Activated gamma-delta T cell (primary cell): Measurements from ENCODE around the gene RPS6KA4.
"Not testable (repeated sequence)": the region's sequence is repeated elsewhere in the genome, so short reads cannot be mapped to it uniquely, and the experiment has no call there.

Source experiments
- DNase-seq: peaks from one replicate; lab custom pipeline; 2025; lab: John Stamatoyannopoulos, UW

Gene RPS6KA4

DNA sequence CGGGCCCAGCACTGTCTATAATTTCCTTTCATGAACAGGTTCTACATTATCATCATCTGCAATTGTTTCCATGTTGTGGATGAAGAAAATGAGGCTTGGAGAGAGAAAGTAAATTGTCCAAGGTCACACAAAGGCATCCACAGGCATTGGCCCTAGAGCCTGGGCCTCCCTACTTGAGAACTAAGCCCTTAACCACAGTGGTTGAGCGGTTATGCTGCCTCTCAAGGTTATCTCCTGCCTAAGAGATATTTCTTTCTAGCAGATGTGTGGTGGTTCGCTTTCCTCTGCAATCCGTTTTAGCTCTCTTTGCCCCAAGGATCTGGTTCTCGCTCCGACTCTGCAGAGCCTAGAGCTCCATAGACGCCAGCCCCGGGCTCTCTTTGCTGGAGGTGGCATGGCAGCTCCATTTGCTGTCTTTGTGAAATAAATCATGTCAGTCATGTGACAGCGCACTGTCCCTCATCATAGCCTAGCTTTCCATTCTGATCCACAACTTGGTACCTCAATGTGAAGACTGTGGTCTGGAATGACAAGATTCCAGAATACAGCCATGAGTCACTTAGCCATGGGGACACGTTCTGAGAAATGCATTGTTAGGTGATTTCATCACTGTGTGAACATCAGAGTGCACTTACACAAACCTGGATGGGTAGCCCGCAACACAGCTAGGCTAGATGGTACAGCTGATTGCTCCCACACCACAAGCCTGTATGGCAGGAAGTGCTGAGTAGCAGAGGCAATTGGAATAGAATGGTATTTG lies 27.2 kb downstream of the RPS6KA4 start:
- no peak for DNase-seq

- DNase-seq, result no peak
Observed at GRCh38 chr11:64387916-64388315, 29.0 kb downstream of the RPS6KA4 start.

GRCh38 chr11:64388894-64389293 lies 29.9 kb downstream of the RPS6KA4 start:
- DNase-seq, result no peak

DNA sequence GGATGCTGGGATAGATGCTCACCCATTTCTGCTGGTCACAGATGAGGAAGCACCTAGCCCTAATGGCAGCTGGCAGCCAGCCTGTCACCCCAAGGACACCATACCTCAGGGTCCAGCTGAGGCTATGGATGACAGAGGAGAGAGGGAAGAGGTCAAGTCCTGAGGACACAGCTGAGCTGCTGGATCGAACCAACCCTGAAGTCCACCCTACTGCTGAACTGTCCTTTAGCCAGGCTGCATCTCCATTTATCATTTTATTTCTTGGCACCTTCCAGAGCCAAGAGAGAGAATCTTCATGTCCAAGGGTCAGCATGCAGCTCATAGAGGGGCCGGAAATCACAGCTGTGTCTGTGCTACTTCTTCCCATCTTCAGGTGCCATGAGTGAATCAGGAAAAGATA lies 30.9 kb downstream of the RPS6KA4 start:
- DNase-seq, result no peak

- no peak for DNase-seq
Observed at GRCh38 chr11:64390558-64390957, 31.6 kb downstream of the RPS6KA4 start.

- DNase-seq, result no peak
Observed at GRCh38 chr11:64391839-64392238, 32.9 kb downstream of the RPS6KA4 start.

GRCh38 chr11:64395545-64396078 lies 36.6 kb downstream of the RPS6KA4 start:
- no peak for DNase-seq

DNA sequence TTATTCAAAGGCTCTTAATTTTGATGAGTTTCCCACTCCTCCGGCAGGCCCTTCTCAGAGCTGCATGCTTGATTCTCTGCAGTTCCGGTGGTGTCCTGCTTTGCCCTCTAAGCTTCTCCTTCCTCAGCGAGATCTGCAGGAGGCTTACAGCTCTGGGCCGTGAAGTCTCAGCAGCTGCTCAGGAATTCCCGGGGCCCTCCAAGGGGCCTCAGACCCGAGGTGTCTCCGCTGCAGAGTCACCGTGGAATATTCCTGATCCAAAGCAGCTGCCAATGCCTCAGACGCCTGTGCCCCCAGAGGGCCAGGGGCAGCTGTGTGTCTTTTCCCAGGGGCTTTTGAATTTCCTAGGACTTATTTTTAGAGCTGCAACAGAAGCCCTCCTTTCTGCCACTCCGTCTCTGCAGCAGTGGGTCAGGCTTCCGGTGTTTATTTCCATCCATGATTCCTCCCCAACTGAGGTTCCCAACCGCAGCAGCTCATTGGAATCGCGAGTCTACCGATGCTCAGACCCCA lies 37.2 kb downstream of the RPS6KA4 start:
- no peak for DNase-seq

DNA sequence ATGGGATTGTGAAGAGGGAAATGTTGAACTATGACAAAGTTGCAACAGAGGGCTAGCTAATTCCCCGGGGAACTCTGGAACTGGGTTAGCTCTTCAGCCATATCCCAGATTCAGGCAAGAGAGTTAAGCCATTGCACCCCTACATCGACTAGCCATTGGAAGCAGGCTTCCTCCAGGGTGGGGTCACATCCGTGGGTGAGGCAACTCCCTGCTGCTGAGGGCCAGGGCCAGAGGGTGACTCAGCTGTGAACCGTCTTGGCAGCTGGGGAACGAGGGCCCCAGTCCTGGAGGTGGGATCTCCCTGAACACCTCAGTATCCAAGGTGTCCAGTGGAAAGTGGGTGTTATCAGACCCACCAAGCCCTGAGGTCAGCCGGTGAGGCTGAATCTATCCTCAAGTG lies 41.1 kb downstream of the RPS6KA4 start:
- DNase-seq, result no peak

GRCh38 chr11:64400667-64401066 lies 41.7 kb downstream of the RPS6KA4 start:
- no peak for DNase-seq

- DNase-seq, result no peak
Observed at GRCh38 chr11:64401775-64402174, 42.8 kb downstream of the RPS6KA4 start.

- no peak for DNase-seq
Observed at GRCh38 chr11:64403106-64403505, 44.1 kb downstream of the RPS6KA4 start.

DNA sequence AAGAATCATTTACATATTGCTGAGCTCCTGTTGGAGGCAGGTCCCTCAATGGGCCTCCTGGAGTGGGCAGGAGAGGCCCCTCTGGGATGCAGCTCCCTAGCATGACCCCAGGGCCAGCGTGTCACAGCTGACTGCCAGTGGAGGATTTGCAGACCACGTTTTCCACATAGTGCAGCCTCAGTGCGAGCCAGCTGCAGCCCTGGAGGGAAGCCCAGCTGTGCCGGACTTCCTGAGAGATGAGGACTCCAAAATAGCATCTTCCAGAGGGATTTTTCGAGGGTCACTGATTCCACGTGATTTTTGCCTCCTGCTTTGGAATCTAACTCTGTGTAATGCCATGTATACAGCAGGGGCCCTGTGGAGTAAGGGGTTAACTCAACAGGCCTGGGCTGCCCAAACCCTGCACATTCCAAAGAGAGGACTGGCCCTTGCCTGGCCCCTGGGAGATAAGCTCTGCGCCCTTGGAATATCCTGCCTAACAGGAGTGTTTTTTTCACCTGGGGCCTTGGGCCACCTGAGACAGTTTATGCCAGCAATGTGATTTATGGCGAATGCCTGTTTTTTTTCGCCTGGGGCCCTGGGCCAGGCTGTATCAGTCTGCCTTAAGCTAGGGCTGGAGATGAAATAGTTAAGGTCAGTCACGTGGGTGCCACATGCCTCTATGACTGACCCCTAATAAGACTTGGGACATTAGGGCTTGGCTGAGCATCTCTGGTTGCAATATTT lies 47.4 kb downstream of the RPS6KA4 start:
- DNase-seq, result no peak

GRCh38 chr11:64407221-64407620 lies 48.3 kb downstream of the RPS6KA4 start:
- DNase-seq, result no peak

DNA sequence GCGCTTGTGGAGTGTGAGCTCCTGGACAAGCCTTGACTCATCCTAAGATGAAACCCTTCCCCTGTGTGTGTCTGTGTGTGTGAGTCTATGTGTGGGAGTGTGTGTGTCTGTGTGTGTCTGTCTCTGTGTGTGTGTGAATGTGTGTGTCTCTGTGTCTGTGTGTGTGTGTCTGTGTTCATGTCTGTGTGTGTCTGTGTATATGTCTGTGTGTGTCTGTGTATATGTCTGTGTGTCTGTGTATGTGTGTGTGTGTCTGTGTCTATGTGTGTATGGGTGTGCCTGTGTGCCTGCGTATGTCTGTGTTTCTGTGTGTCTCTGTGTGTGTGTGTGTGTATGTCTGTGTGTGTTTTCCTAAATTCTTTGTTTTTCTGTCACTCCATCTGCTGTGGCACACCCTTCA lies 48.7 kb downstream of the RPS6KA4 start:
- DNase-seq, result no peak

DNA sequence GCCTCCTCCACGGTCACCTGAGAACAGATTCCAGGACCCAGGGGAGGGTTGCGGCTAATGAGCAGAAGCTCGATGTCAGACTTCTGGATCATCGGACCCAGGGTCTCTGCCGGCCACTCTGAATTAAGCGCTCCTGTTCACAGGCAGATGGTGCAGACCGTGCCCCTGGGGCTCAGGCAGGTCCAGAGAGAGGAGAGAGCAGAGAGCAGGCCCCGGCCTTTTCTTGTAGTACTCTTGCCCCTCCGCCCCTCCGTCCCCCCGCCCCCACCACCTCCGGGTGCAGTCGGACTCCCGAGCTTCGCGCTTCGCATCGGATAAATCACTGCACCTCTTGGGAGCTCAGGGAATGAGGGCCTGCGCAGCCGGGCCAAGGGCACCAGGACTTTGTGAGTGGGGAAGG lies 50.3 kb downstream of the RPS6KA4 start:
- no peak for DNase-seq

- DNase-seq, result no peak
Observed at GRCh38 chr11:64409707-64410403, 50.9 kb downstream of the RPS6KA4 start.

DNA sequence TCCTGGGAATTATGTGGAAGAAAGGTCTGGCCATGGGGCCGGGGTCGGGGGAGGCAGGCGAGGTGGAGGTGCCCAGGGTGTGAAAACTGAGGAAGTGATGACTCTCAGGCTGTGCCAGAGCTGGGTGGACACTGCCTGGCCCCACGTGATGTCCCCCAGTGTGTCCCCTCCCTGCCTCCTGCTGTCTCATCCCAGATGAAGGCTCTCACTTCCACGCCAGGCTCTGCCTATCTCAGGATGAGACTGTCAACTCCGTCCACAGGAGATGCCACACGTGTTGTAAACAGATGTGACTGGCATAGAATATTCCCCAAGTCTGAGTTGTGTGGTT lies 51.4 kb downstream of the RPS6KA4 start:
- DNase-seq, result no peak

DNA sequence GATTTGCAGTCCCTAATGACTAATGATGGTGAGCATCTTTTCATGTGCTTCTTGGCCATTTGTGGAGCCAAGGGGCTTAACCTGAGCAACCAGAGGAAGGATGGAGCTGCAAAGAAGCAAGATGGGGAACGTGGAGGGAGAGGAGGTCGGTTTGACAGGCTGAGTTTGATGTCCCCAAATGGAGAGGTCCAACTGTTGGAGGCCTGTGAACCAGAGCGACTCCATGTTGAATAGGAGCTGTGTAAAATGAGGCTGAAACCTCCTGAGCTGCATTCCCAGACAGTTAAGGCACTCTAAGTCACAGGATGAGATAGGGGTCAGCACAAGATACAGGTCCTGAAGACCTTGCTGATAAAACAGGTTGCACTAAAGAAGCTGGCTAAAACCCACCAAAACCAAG lies 54.5 kb downstream of the RPS6KA4 start:
- DNase-seq, result no peak

DNA sequence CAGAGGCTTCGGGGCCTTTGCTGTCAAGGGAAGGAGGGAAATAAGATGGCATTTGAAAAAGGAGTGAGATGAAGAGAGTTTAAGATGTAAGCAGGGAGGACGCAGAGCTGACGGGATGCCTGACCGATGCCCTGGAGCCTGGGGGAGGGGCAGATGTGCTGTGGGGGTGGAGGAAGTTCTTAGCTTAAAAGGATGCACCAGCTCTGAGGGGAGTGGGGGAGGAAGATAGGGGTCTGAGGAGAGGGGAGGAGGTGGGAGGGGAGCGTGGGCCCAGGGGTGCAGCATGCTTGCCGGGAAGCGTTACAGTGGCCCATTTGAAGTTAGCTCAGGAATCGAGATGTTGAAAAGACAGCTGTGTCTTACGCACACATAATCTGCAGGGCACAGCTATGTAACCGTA lies 56.3 kb downstream of the RPS6KA4 start:
- DNase-seq, result no peak

GRCh38 chr11:64415996-64416728 lies 57.2 kb downstream of the RPS6KA4 start:
- DNase-seq, result no peak

DNA sequence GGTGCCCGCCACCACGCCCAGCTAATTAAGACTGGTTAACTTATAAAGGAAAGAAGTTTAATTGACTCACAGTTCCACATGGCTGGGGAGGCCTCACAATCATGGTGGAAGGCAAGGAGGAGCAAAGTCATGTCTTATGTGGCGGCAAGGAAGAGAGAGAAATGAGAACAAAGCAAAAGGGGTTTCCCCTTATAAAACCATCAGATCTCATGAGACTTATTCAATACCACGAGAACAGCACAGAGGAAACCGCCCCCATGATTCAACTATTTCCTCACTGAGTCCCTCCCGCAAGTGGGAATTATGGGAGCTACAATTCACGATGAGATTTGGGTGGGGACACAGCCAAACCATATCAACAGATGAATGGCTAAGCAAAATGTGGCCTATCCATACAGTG lies 59.3 kb downstream of the RPS6KA4 start:
- DNase-seq, result not testable (repeated sequence)
